Measurements from ENCODE around the gene LARP4.
"Not testable (repeated sequence)": the region's sequence is repeated elsewhere in the genome, so short reads cannot be mapped to it uniquely, and the experiment has no call there.

Gene LARP4

GRCh38 chr12:50400638-50401499 is at the start of gene LARP4:
Gene LARP4, plus strand, starts transcription at chr12:50400885. Its CDS starts 126 bp downstream, at chr12:50401011.
- peak; percentile 94 for DNase-seq

- DNase-seq, result no peak
Measured at GRCh38 chr12:50351120-50352043, 49.3 kb upstream of the LARP4 start.

- DNase-seq, result no peak
Measured at GRCh38 chr12:50353404-50353803, 47.3 kb upstream of the LARP4 start.

GRCh38 chr12:50353869-50354593 is 46.7 kb upstream of the LARP4 start:
- DNase-seq, result no peak

- DNase-seq, result no peak
Measured at GRCh38 chr12:50354908-50355307, 45.8 kb upstream of the LARP4 start.

- DNase-seq, result no peak
Measured at GRCh38 chr12:50355365-50355764, 45.3 kb upstream of the LARP4 start.

- no peak for DNase-seq
Measured at GRCh38 chr12:50362671-50363070, 38.0 kb upstream of the LARP4 start.

GRCh38 chr12:50363141-50363540 is 37.5 kb upstream of the LARP4 start:
- DNase-seq, result no peak

GRCh38 chr12:50365709-50366406 is 34.8 kb upstream of the LARP4 start:
- DNase-seq, result no peak

- not testable (repeated sequence) for DNase-seq
Measured at GRCh38 chr12:50370672-50371071, 30.0 kb upstream of the LARP4 start.

- no peak for DNase-seq
Measured at GRCh38 chr12:50375802-50376201, 24.9 kb upstream of the LARP4 start.

GRCh38 chr12:50380761-50381325 is 19.8 kb upstream of the LARP4 start:
- no peak for DNase-seq

- peak; percentile 10 for DNase-seq
Measured at GRCh38 chr12:50387487-50387886, 13.2 kb upstream of the LARP4 start.

GRCh38 chr12:50387972-50388478 is 12.7 kb upstream of the LARP4 start:
- no peak for DNase-seq

- not testable (repeated sequence) for DNase-seq
Measured at GRCh38 chr12:50388793-50389192, 11.9 kb upstream of the LARP4 start.

- DNase-seq, result no peak
Measured at GRCh38 chr12:50390316-50390741, 10.4 kb upstream of the LARP4 start.

- DNase-seq, result no peak
Measured at GRCh38 chr12:50394469-50395029, 6.1 kb upstream of the LARP4 start.

GRCh38 chr12:50397117-50397650 is 3.5 kb upstream of the LARP4 start:
- DNase-seq, result no peak

GRCh38 chr12:50398931-50399330 is 1.8 kb upstream of the LARP4 start:
- DNase-seq, result no peak

- no peak for DNase-seq
Measured at GRCh38 chr12:50400104-50400637, 514 bp upstream of the LARP4 start.

All from NCI-H510A (cell line).